GM21390 (cell line): ENCODE measurements around the gene WIPF1.

Experiments
- ATAC-seq: cut with Tn5 transposase; IDR thresholded peaks from one replicate; pipeline ENCODE4 v1.9.1; 2021; ENCODE audit not compliant: unreplicated experiment

The WIPF1 gene, protein sequence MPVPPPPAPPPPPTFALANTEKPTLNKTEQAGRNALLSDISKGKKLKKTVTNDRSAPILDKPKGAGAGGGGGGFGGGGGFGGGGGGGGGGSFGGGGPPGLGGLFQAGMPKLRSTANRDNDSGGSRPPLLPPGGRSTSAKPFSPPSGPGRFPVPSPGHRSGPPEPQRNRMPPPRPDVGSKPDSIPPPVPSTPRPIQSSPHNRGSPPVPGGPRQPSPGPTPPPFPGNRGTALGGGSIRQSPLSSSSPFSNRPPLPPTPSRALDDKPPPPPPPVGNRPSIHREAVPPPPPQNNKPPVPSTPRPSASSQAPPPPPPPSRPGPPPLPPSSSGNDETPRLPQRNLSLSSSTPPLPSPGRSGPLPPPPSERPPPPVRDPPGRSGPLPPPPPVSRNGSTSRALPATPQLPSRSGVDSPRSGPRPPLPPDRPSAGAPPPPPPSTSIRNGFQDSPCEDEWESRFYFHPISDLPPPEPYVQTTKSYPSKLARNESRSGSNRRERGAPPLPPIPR

DNA sequence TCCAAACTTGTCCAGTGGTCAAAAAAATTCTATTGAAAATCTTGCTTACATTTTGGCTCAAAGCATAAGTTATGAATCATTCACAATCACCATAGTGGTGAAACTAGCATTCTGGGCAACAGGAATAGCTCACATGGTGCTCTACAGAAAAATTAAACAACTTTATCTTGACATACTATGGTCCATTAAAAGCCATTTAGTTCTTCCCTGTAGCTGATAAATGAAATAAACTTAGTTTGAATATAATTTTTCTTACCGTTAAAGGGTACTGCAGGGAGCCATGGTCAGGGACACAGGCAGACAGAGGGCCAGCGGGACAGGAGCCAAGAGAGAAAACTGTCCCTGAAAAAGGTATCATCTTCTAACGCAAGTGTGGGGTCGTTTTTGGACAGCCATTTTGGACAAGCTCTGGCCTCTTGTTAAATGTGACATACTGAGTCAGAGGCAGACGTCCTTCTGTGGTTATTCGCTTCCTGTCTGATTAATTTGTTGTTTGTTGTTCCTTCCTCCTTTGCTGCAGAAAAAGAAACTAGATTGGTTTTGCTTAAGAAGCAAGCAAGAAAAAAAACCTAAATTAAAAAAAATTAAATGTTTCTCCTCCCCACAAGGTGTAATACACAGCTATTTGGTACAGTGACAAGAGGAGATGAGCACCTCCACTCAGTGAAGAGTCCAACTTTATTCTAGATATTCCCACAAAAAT, at the start of gene WIPF1:
TSS of gene WIPF1 (minus strand) at position 460 of the 703 bp plus-strand sequence. CDS start 12,231 bp downstream, outside the sequence.
- ATAC-seq: peak; percentile 44

DNA sequence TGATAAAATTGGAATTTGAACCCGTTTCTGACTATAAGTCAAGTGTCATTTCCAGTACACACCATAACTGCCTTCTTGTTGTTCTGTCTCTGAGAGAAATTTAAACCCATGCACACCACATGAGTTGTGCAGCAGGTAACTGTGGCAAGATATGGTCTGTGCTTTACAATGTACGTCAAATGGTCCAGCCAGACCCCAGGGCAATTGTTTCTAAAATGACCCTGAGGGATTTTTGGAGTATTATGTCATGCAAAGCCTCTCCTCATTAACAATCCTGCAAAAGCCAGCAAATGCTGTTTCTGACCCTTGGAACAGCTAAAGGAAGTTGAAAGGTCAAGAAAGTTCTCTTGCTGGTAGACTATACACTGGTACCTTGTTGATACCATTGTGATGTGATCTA, 47.7 kb upstream of the WIPF1 start:
- no peak for ATAC-seq

DNA sequence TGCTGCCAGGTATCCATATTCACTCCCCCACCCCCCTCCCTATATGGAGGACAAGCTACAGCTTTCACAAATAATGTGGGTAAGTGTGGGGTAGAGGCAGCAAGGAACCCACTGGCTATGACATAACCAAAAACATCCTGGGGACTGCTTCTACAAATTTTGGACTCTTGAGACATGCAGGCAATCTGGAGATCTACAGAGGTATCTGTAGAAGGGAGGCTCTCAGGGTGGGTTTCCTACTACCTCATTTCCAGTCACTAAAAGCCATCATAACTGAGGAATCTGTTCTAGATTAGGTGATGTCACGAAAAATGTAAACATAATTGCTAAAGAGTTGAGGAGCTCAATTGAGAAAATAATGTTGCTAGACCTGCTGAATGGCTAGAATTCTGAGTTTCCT, 46.8 kb upstream of the WIPF1 start:
- ATAC-seq: no peak

DNA sequence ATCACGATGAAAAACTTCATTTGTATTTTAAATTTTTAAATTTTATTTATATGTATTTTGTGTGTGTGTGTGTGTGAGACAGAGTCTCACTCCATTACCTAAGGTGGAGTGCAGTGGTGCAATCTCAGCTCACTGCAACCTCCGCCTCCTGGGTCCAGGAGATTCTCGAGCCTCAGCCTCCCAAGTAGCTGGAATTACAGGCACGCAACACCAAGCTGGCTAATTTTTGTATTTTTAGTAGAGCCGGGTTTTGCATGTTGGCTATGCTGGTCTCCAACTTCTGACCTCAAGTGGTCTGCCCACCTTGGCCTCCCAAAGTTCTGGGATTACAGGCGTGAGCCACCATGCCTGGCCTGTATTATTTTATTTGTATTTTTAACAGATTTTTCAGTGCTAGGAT, 45.8 kb upstream of the WIPF1 start:
- no peak for ATAC-seq

DNA sequence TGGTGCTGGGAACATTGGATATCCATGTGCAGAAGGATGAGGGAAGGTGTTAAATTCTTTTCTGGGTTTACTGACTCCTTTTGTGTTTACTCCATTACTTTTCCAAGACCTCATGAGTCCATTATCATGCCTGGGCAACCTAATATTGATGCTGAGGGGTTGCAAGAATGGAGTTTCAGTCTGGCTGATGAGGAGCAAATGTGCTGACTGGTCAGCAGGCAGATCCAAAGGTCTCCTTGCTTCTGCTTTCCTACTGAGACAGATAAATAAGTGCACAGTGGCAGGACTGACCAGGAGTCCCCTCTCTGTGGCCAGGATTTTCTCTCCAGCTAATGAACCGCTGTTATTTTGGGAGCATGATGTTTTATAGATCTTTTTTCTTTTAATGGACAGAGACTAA, 43.6 kb upstream of the WIPF1 start:
- no peak for ATAC-seq

DNA sequence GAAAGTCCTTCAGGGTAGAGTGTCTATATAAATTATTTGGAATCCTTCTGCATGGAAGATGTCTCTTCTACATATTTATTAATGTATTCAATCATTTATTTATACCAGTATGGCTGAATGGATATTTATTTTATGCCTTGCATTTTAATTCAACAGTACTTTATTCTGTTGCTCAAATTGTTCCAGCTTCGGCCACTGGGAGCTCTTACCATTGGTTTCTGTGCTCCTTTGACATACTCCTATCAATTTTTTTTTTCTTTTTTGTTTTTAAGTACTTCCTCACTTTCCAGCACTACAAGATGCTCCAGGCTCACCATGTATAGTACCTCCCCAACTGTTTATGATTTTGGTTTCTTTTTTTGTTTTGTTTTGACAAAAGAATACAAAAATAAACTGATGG, 39.4 kb upstream of the WIPF1 start:
- ATAC-seq: no peak

DNA sequence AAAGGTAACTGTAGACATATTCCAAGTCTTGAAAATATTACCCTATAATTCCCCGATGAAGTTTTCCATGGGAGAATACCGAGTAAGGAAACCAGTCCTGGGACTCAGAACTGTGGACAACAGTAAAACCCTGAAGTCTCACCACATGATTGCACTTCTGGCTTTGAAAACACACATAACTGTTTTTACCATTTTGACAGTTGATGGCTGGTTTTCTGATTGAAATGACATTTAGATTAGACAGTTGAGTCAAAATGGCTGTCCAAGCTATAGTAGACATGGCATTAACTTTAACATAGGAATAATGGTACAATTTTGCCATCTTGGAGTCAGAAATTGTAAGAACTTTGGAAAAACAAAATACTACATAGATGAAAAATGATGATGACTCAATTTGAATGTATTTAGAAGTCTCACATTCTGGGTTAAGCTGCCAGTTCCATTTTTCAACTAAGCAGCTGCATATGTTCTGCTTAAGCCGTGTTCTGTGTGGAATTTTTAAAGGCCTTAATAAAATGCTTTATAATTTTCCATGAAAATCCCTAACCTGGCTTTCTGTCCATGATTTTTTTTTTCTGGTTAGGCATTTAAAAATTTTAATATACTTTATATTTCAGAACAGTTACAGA, 38.3 kb upstream of the WIPF1 start:
- ATAC-seq: no peak

DNA sequence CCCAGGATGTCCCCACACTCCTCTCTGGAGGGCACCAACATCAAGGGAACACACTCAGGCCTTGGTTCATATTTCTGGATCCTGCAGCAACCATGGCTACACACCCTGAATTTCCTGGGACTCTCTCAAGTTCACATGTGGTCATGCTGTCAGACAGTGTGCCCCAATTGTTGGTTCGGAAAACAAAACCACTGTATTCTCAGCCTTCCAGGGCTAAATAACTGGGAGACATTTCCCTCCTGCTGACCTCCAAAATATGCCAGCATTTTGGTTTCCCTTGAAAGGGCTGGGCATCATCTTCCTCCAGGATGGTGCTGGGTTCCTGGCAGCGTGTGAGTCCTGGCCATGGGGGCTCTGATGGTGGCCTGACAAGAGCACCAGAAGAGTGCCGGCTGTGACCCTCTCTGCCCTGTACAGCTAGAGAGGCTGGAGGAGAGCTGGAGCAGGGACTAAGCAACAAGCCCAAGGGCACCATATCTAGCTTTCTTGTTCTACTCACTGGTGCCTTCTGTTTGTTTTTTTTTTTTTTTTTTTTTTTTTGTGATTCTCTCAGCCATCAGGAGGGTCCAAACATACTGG, 37.5 kb upstream of the WIPF1 start:
- ATAC-seq: no peak

DNA sequence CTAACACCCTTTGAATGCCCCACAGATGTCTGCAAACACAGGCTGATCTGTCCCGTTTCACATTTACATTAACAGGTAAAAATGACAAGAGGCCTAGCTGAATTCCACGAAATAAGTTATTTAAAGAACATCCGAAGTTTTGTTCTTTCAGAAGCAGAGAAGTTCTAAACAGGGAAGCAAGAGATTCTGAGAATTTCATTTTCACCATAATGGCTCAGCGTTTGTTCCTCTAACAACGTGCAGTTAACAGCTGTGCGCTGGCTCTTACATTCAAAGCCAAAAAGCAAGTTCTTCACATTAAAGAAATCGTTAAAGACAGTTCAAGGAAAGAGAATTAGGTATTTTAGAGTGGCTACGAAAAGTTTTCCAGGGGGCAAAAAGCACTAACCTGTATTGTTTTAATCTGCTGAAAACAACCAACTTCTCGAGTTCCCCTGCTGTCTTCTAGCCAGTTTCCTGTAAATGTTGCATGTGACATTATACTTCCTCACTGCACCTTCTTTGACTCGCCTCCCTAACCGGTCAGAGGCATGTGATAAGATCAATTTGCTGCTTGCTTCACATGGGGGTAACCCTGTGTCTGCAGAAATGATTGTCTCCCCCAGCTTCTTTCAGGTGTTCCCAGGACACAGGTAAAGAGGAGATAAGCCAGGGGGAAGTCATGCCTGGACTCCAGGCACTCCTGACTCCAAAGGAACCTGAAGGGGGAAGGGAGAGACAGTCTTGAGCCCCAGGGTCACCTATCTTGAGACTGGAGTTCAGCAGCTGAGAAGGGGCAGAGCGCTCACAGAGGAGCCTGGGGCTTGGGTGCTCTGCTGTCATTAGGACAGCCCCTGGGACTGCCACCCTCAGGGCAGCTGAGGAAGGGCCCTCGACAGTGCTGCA, 36.8 kb upstream of the WIPF1 start:
- ATAC-seq: peak; percentile 71

DNA sequence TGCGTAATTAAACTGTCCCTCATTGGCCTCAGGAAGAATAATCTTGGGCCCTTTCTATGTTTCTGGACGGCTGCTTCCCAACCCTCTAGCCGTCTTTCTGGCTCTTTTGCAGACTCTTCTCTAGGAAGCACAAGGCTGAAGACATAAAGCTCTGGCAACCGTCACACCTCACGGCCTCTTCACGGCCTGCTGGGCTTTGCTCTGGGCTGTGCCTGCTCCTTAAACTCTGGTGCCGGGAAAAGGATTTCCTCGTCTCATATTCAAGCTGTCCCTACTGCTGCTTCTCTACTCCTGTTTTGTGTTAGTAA, 36.0 kb upstream of the WIPF1 start:
- no peak for ATAC-seq

DNA sequence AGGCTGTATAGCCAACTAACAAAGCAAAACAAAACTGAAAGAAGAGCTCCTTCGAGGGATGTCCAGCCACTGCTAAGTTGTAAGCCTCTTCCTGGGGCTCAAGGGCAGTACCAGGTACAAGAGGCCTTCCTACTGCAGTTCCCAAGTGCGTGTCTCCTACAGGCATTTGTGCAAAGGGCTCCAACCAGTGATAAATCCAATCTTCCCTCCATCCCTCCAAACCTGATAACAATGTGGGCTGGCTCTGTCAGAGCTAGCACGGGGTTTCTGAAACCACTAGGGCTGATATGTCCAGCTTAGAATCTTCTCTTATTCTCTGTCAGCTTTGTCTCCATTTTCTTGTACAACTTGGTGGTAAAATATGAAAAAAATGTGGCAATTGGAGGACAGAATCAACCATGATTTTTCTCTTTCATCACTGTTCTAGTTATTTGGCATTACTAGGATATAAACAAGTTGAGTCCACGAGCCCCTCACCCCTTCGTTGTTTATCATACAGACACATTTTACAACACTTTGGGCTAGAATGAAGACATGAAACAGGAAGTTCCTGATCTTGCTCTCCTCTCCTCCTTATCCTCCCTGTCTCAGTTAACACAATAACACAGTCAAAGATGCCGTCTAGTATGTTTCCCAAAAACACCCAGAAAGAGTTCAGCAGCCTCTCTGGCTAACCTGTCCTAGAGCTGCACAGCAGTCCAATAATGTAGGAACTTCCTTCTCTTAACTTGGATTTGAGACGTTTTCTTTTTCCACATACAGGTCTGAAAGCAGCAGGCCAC, 35.4 kb upstream of the WIPF1 start:
- ATAC-seq: peak; percentile 34

DNA sequence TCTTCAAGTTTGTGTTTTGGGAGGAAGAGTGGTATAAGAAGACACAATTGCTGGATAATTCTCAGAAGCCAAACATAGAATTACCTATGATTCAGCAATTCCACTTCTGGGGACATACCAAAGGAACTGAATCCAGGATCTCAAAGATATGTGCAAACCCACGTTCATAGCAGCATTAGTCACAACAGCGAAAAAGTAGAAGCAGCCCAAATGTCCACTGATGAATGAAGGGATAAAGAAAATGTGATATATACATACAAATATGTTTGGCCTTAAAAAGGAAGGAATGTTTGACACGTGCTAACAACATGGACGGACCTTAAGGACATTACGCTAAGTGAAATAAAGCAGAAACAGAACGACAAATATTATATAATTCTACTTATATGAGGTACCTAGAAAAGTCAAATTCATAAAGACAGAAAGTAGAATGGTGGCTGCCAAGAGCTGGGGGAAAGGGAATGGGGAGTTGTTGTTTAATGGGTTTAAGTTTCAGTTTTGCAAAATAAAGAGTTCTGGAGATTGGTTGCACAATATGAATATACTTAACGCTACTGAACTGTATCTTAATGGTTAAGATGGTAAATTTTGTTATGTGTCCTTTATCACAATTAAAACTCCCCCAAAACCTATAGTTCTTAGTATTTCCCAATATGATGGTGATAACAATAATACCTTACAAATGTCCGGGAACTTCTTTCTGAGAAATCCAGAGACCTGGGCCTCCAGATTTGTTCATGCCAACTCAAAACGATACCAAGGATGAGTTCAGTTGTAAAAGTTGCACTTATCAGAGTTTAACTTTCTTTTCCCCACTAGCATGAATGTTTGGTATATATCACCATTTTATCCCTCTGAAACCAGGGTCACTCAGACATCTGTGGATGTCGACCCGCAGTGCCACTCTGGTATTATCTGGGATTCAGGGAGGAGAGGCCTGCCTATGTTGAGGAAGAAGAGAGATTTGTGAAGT, 33.7 kb upstream of the WIPF1 start:
- no peak for ATAC-seq

DNA sequence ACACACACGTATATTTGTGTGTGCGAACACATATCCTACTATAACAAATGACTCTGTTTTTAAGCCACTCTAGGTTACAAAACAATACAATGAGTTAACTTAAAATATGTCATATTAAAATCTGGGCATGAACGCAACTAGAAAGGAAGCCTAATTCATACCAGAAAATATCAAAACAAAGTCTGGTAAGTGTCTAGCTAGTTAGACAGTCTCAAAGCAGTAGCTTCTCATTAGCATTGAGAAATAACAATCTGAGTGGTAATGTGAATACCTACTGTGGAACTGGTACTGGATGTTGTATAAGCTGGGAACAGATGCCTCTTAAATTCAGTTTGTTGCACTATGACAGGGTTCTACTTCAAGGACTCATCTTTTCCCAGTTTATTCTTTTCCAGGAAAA, 32.5 kb upstream of the WIPF1 start:
- ATAC-seq: no peak

DNA sequence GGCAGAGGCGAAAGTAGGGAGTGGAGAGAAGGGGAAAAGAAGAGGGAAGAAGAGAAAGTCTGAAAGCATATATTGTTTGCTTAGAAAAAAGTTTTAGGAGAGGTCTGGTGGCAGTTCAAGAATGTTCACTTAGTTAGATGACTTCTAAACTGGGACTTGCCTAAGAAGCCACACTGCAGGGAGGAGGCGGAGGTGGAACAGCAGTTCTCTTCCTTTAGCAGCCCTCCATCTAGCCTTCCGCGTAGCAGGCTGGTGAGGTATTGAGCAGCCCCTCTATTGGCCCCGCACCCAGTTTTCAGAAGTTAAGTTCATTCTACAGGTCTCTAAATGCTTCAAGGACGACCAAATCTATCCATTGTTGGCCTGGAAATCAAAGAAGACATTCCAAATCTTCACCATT, 31.9 kb upstream of the WIPF1 start:
- no peak for ATAC-seq

DNA sequence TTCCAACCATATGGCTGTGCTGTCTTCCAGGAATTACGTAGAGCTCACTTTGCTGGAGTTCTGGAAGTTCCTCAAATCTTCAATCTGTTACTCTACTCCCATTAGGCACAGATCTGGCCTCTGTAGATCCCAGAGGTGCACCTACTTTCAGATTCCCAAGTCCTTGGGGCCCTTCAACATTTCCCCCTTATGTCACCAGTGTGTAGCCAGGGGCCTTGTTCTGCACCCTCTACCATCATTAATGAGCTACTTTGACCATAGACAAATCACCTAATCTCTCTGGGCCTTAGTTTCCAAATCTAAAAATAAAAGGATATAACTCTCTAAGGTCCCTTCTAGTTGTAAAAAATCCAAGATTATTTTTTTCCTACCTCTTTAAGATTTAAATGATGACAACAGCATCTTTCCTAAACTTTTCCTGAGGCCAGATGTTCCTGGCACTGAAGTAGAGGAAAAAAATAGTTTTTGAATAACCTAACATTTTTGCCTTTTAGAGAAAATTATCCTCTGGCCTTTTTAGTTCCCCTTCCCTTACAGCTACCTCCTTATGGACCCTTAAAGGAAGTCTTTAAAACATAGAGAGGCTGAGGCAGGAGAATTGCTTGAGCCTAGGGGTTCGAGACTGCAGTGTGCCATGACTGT, 31.0 kb upstream of the WIPF1 start:
- no peak for ATAC-seq

DNA sequence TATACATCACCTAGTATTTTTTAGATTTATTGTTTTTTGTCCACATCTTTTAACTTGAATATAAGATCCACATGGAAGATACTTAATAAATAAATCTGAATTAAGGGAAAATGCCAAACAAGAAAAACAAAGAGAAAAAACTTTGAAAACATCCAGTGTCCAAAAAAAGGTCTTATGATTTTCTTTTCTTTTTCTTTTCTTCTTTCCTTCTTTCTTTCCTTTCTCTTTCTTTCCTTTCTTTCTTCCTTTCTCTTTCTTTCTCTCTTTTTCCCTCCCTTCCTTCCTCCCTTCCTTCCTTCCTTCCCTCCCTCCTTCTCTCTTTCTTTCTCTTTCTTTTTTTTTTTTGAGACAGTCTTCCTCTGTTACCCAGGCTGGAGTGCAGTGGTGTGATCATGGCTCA, 29.6 kb upstream of the WIPF1 start:
- no peak for ATAC-seq

DNA sequence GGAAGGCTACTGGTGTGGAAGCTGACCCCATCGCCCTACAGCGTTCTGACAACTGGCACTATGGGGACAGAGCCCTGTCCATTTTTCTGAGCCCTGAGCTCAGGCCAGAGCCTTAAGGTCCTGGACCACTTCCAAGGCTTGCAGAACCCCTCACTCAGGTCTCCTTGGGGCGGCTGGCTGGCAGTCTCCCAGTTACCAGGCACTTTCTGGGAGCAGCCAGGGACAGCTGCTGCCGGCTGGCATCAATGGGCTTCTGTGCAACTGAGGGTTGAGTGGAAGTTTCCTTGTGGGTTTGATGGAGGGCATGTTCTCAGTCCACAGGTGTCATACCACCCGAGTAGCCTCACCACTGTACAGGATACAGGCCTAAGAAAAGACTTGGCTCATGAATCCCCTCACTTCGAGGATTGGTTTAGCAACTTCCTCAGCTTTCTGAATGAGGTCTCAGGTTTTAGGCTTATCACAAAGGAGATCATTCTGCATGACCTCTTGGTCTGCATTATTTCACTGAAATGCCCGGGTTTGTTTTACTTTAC, 27.4 kb upstream of the WIPF1 start:
- no peak for ATAC-seq

DNA sequence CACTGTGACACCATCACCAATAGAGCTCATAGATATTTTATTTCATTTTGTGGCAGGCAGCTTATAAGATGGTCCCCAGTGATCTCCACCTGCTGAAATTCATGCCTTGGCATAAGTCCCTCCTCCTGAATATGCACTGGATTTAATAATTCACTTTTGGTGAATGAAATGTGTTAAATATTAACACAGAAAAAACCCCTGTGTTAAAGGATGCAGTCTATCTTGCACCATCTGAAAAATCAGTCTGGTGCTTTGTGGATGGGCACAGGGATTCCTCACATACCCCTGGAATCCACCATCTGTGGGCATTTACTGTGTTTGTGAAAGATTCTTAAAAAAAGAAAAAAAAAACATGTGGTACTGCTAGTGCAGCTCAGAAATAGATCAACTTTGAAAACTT, 26.1 kb upstream of the WIPF1 start:
- ATAC-seq: no peak
